Mesenteric fat pad (tissue), 1 donor: ENCODE results near the gene AURKAIP1. TPM values are rescaled to one million over a fixed set of nuclear protein-coding genes. Genes with fewer than 3 reads are reported as not detected.

Experiments
- DNase-seq: peaks from one replicate; pipeline ENCODE4 v3.0.0-alpha.2; 2020; ENCODE audit warnings: low spot score
- total RNA-seq: library from RNA; stranded (reverse); fragmentation: NEBNext Ultra II Directional; extraction: Animal tissue kit (Norgen Biotek cat#: 25700); gene quantifications from one replicate; pipeline ENCODE4 v1.2.1, GENCODE V29; 2021
- donor health status: DM: yes; HTN: yes; CAD: no.

The AURKAIP1 gene
- total RNA-seq, 1 donor from 2014 or later = 120 TPM

DNA sequence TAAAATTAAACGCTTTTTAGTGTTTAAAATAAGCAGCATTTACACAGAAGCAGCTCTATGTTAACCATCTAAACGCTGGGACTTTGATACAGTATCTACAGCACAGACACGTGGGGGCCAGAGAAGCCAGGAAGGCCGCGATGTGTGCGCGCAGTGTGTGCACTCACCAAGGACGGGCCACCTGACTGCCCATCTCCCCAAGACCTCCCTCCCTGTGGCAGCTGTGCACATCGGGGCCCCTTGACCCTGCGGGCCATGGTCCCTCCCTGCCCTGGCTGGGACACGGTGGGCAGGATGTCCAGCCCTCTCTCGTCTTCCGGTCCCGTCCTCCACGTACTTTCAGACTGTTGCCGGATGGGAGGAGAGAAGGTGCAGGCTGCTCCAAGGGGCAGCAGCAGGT, 39.7 kb downstream of the AURKAIP1 start:
- no peak for DNase-seq

DNA sequence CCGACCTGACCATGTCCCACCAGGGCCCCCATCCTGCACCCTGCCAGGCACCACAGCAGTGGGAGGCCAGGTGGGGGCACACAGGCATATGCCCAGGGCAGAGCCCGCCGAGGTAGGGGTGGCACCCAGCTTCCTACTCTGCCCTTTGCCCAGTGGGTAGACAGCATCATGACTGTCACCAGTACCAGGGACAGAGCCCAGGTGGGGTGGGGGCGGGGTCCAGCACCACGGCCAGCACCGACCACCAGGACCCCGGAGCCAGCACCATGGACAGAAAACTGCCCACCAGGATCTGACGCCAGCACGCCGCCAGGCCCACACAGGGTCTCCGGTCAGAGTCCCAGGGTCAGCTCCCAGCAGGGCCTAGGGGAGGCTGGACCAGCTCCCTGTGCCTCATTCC, 40.2 kb downstream of the AURKAIP1 start:
- DNase-seq = no peak

GRCh38 chr1:1333551-1334241, 41.3 kb downstream of the AURKAIP1 start:
- DNase-seq = no peak

DNA sequence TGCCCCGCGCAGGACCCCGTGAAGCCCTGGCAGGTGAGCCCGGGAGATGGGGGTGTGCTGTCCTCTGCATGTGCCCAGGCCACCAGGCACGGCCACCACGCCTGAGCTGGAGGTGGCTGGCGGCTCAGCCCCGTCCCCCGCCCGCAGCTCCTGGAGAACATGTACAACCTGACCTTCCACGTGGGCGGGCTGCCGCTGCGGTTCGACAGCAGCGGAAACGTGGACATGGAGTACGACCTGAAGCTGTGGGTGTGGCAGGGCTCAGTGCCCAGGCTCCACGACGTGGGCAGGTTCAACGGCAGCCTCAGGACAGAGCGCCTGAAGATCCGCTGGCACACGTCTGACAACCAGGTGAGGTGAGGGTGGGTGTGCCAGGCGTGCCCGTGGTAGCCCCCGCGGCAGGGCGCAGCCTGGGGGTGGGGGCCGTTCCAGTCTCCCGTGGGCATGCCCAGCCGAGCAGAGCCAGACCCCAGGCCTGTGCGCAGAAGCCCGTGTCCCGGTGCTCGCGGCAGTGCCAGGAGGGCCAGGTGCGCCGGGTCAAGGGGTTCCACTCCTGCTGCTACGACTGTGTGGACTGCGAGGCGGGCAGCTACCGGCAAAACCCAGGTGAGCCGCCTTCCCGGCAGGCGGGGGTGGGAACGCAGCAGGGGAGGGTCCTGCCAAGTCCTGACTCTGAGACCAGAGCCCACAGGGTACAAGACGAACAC, 42.1 kb downstream of the AURKAIP1 start:
- DNase-seq = no peak

DNA sequence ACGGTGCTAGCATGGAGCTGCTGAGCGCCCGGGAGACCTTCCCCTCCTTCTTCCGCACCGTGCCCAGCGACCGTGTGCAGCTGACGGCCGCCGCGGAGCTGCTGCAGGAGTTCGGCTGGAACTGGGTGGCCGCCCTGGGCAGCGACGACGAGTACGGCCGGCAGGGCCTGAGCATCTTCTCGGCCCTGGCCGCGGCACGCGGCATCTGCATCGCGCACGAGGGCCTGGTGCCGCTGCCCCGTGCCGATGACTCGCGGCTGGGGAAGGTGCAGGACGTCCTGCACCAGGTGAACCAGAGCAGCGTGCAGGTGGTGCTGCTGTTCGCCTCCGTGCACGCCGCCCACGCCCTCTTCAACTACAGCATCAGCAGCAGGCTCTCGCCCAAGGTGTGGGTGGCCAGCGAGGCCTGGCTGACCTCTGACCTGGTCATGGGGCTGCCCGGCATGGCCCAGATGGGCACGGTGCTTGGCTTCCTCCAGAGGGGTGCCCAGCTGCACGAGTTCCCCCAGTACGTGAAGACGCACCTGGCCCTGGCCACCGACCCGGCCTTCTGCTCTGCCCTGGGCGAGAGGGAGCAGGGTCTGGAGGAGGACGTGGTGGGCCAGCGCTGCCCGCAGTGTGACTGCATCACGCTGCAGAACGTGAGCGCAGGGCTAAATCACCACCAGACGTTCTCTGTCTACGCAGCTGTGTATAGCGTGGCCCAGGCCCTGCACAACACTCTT, 42.8 kb downstream of the AURKAIP1 start:
- DNase-seq = no peak

- no peak for DNase-seq
These were observed 43.7 kb downstream of the AURKAIP1 start, which contains the start of gene TAS1R3 for GRCh38 chr1:1331068-1331965. Gene TAS1R3, plus strand, starts transcription at chr1:1331280. Its CDS starts 66 bp downstream, at chr1:1331346.

DNA sequence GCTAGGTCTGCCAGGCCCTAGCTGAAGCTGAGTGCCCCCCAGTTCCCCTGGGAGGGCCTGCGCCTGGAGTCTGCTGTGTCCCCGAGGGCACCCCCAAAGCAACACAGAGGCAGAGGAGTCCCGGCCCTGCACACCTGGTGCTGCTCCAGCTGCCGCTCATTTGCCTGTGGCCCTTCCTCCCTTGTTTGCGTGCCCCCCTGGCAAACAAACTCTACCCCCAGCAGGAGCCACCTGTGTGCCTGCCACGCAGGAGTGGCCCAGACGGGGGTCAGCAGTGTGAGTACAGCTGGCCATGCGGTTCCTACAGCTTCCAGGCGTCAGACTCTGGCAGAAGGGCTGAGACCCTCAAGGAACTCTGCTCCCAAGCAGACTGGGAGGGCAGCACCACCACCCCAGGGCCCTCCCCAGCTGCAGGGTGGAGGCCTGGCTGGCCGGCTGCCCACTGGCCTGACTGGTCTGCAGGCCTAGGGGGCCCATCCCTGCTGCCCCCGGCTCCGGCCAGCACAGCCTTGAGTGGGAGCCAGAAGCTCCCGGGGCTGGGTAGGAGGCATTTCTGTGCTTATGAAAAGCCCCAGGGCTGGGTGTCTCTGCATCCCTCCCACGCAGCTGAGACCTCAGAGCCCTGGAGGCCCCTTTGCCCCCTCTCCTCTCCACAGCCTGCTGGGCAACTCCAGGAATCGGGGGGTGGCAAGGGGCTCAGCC, 44.5 kb downstream of the AURKAIP1 start:
- DNase-seq = no peak

- no peak for DNase-seq
These were observed 45.5 kb downstream of the AURKAIP1 start for GRCh38 chr1:1329304-1330210.

DNA sequence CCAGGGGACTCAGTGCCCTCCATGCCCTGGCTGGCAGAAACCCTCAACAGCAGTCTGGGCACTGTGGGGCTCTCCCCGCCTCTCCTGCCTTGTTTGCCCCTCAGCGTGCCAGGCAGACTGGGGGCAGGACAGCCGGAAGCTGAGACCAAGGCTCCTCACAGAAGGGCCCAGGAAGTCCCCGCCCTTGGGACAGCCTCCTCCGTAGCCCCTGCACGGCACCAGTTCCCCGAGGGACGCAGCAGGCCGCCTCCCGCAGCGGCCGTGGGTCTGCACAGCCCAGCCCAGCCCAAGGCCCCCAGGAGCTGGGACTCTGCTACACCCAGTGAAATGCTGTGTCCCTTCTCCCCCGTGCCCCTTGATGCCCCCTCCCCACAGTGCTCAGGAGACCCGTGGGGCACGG, 46.8 kb downstream of the AURKAIP1 start:
- DNase-seq = no peak

DNA sequence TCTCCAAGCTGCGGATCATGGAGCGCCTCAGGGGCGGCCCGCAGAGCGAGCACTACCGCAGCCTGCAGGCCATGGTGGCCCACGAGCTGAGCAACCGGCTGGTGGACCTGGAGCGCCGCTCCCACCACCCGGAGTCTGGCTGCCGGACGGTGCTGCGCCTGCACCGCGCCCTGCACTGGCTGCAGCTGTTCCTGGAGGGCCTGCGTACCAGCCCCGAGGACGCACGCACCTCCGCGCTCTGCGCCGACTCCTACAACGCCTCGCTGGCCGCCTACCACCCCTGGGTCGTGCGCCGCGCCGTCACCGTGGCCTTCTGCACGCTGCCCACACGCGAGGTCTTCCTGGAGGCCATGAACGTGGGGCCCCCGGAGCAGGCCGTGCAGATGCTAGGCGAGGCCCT, 47.7 kb downstream of the AURKAIP1 start:
- no peak for DNase-seq

DNA sequence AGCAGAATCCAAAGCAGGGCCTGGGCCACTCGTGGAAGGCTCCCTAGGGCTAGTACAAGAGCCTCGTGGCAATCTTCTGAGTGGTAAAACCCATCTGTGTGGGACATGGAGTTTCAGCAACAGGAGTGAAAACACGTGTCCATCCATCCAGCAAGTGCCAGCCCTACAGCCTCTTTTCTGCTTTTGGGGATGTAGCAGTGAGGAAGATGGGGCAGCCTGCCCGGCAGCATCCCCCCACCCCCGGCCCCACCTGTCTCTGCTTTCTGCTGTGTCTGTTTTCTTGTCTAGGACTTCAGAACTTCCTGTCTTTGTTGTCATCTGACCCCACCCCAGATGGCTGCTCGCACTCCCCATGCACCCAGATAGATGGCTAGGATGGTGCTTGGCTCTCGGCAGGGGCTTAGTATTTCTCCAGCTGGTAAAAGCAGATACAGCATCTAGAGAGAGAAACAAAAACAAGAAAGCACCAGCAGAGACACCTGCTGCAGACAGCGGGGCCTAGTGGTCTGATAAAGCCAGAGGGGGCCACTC, 48.9 kb downstream of the AURKAIP1 start:
- no peak for DNase-seq

- DNase-seq = no peak
These were observed 49.5 kb downstream of the AURKAIP1 start for GRCh38 chr1:1325288-1326074.

DNA sequence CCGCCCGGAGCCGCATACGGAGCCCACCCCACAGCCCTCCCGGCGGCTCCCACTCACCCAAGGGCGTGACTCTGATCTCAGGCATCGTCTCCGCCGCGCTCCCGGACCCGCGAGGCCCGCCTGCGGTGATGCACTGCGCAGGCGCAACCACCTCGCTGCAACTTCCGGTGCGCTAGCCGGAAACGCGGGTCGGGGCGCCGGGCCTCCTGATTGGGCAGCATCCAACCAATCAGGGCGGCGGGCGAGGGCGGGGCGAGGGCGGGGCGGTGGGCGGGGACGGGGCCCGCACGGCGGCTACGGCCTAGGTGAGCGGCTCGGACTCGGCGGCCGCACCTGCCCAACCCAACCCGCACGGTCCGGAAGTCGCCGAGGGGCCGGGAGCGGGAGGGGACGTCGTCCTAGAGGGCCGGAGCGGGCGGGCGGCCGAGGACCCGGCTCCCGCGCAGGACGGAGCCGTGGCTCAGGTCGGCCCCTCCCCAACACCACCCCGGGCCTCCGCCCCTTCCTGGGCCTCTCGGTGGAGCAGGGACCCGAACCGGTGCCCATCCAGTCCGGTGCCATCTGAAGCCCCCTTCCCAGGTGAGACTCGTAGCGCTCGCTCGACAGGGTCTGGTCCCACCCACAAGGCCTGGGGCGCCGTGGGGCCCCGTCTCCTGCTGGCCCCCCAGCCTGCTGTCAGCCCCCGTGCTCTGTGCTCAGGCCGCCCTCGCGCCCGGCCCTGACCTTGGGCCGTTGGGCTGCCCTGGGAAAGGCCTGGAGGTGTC, 50.3 kb downstream of the AURKAIP1 start, which contains the start of the genes CPTP and INTS11:
TSS of gene CPTP (plus strand) at position 279 of the 764 bp plus-strand sequence. CDS start 2,109 bp downstream, outside the sequence.
TSS of gene INTS11 (minus strand) at position 137 of the 764 bp plus-strand sequence. CDS start at position 85, 52 bp downstream.
- DNase-seq = peak; percentile 99

GRCh38 chr1:1324084-1324523, 50.9 kb downstream of the AURKAIP1 start:
- DNase-seq = no peak
